Measurements from ENCODE around the gene LILRB4. TPM values are rescaled to one million over a fixed set of nuclear protein-coding genes. Genes with fewer than 3 reads are reported as not detected.

LILRB4 gene
- total RNA-seq, 2 donors from 2014 or later: not detected

GRCh38 chr19:54668353-54668752 is 5.6 kb downstream of the LILRB4 start:
- no peak overlapping the region for H3K27ac ChIP-seq (ENCODE audit: low read depth, low read length)
- DNase-seq: no peak
- peaks cover 87% of the 10 kb centered on the region for H3K9me3 Mint-ChIP-seq
- H3K9ac ChIP-seq (ENCODE audit: extremely low read depth, low read length, poor library complexity, severe bottlenecking): no peak overlapping the region
- peaks cover 56% of the 10 kb centered on the region for H3K9me3 ChIP-seq (ENCODE audit: control insufficient read depth, low read length)
- H3K4me1 ChIP-seq (ENCODE audit: control insufficient read depth, insufficient read depth, low read length): no peaks in the 10 kb centered on the region
- no peaks in the 10 kb centered on the region for H3K4me1 Mint-ChIP-seq
- no CpG with 5 or more reads among the region's 1 CpG for WGBS, 2 experiments (ENCODE audit: insufficient coverage in 1 of 2, insufficient read length in 1 of 2)
- TF ChIP-seq CTCF (conservative IDR thresholded peaks at IDR 0.05): no peak
- no peak overlapping the region for H3K27ac Mint-ChIP-seq
- H3K36me3 Mint-ChIP-seq (ENCODE audit: low read depth): no peaks in the 10 kb centered on the region
- H3K4me3 ChIP-seq (ENCODE audit: low read length): no peak overlapping the region
- H3K4me3 Mint-ChIP-seq: no peak overlapping the region
- no peaks in the 10 kb centered on the region for H3K27me3 Mint-ChIP-seq (ENCODE audit: insufficient read depth)
- H3K27me3 ChIP-seq (ENCODE audit: control insufficient read depth, insufficient read depth, low read length, poor library complexity, severe bottlenecking): no peaks in the 10 kb centered on the region
- no peaks in the 10 kb centered on the region for H3K36me3 ChIP-seq (ENCODE audit: control insufficient read depth, insufficient read depth, low read length)

- H3K9ac ChIP-seq (ENCODE audit: extremely low read depth, low read length, poor library complexity, severe bottlenecking): no peak overlapping the region
- Mint-ChIP-seq H3K4me1 (no peaks in the 10 kb centered on the region), H3K27me3 (ENCODE audit: insufficient read depth) (no peaks in the 10 kb centered on the region), H3K36me3 (ENCODE audit: low read depth) (no peaks in the 10 kb centered on the region), H3K27ac (no peak overlapping the region), H3K4me3 (no peak overlapping the region), H3K9me3 (peaks cover 68% of the 10 kb centered on the region)
- no peak overlapping the region for H3K4me3 ChIP-seq (ENCODE audit: low read length)
- H3K36me3 ChIP-seq (ENCODE audit: control insufficient read depth, insufficient read depth, low read length): no peaks in the 10 kb centered on the region
- no peak for DNase-seq
- 35 to 60% methylated on average over 2 to 3 of the region's 3 CpGs for WGBS, 2 experiments (ENCODE audit: insufficient coverage in 1 of 2, insufficient read length in 1 of 2)
- no peak overlapping the region for H3K27ac ChIP-seq (ENCODE audit: low read depth, low read length)
- TF ChIP-seq CTCF (conservative IDR thresholded peaks at IDR 0.05): no peak
- H3K4me1 ChIP-seq (ENCODE audit: control insufficient read depth, insufficient read depth, low read length): no peaks in the 10 kb centered on the region
- peaks cover 56% of the 10 kb centered on the region for H3K9me3 ChIP-seq (ENCODE audit: control insufficient read depth, low read length)
- H3K27me3 ChIP-seq (ENCODE audit: control insufficient read depth, insufficient read depth, low read length, poor library complexity, severe bottlenecking): no peaks in the 10 kb centered on the region
Measured at GRCh38 chr19:54670576-54671357, 8.0 kb downstream of the LILRB4 start.

GRCh38 chr19:54673222-54673621 is 10.4 kb downstream of the LILRB4 start:
- no peak for DNase-seq
- Histone ChIP-seq H3K9ac (ENCODE audit: extremely low read depth, low read length, poor library complexity, severe bottlenecking) (no peak overlapping the region), H3K27me3 (ENCODE audit: control insufficient read depth, insufficient read depth, low read length, poor library complexity, severe bottlenecking) (no peaks in the 10 kb centered on the region), H3K4me3 (ENCODE audit: low read length) (no peak overlapping the region), H3K36me3 (ENCODE audit: control insufficient read depth, insufficient read depth, low read length) (no peaks in the 10 kb centered on the region), H3K9me3 (ENCODE audit: control insufficient read depth, low read length) (peaks cover 66% of the 10 kb centered on the region), H3K4me1 (ENCODE audit: control insufficient read depth, insufficient read depth, low read length) (no peaks in the 10 kb centered on the region), H3K27ac (ENCODE audit: low read depth, low read length) (no peak overlapping the region)
- Mint-ChIP-seq H3K9me3 (peaks cover 65% of the 10 kb centered on the region), H3K36me3 (ENCODE audit: low read depth) (no peaks in the 10 kb centered on the region), H3K4me3 (no peak overlapping the region), H3K4me1 (no peaks in the 10 kb centered on the region), H3K27ac (no peak overlapping the region), H3K27me3 (ENCODE audit: insufficient read depth) (no peaks in the 10 kb centered on the region)
- TF ChIP-seq CTCF (conservative IDR thresholded peaks at IDR 0.05): no peak
- 77 to 88% methylated on average over 1 of the region's 1 CpG for WGBS, 2 experiments (ENCODE audit: insufficient coverage in 1 of 2, insufficient read length in 1 of 2)

Data from endodermal cell (in vitro differentiated cells).